ENCODE results near the gene LDHD. TPM values are rescaled to one million over a fixed set of nuclear protein-coding genes. Genes with fewer than 3 reads are reported as not detected.

LDHD gene
- total and polyA plus RNA-seq, 9 of the 15 experiments (the other 6 are each of a cell fraction or from before 2014, with no cell fraction given) = 0.19 to 0.86 (median 0.54) TPM; not detected in 3

- TF ChIP-seq TAF1 (IDR thresholded peaks at IDR 0.05; ENCODE audit: control insufficient read depth, extremely low read depth, insufficient read depth, low read length, severe bottlenecking) = no peak
- TF ChIP-seq ZNF316 (IDR thresholded peaks at IDR 0.05) = peak; percentile 86
- TF ChIP-seq MAFG (tag; conservative IDR thresholded peaks at IDR 0.05) = peak; percentile 84
- TF ChIP-seq CEBPB (tag; IDR thresholded peaks at IDR 0.05) = no peak
- no peak for TF ChIP-seq SNIP1 (IDR thresholded peaks at IDR 0.05; ENCODE audit: low read depth)
- no peak for TF ChIP-seq NCOA6 (IDR thresholded peaks at IDR 0.05)
- TF ChIP-seq ELF1 (tag; IDR thresholded peaks at IDR 0.05) = no peak
- peak; percentile 71 for TF ChIP-seq MAFF (IDR thresholded peaks at IDR 0.05; ENCODE audit: low read length)
- no peak for TF ChIP-seq CBX1 (IDR thresholded peaks at IDR 0.05; ENCODE audit: low read depth)
- no peak for TF ChIP-seq SNRNP70 (optimal IDR thresholded peaks at IDR 0.05; ENCODE audit: low read depth, low read length)
- TF ChIP-seq HDGF (IDR thresholded peaks at IDR 0.05) = no peak
- TF ChIP-seq, protein P1, sequence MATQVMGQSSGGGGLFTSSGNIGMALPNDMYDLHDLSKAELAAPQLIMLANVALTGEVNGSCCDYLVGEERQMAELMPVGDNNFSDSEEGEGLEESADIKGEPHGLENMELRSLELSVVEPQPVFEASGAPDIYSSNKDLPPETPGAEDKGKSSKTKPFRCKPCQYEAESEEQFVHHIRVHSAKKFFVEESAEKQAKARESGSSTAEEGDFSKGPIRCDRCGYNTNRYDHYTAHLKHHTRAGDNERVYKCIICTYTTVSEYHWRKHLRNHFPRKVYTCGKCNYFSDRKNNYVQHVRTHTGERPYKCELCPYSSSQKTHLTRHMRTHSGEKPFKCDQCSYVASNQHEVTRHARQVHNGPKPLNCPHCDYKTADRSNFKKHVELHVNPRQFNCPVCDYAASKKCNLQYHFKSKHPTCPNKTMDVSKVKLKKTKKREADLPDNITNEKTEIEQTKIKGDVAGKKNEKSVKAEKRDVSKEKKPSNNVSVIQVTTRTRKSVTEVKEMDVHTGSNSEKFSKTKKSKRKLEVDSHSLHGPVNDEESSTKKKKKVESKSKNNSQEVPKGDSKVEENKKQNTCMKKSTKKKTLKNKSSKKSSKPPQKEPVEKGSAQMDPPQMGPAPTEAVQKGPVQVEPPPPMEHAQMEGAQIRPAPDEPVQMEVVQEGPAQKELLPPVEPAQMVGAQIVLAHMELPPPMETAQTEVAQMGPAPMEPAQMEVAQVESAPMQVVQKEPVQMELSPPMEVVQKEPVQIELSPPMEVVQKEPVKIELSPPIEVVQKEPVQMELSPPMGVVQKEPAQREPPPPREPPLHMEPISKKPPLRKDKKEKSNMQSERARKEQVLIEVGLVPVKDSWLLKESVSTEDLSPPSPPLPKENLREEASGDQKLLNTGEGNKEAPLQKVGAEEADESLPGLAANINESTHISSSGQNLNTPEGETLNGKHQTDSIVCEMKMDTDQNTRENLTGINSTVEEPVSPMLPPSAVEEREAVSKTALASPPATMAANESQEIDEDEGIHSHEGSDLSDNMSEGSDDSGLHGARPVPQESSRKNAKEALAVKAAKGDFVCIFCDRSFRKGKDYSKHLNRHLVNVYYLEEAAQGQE (IDR thresholded peaks at IDR 0.05; ENCODE audit: borderline replicate concordance) = no peak; the same call in 1 of the 2 replicates
- TF ChIP-seq, protein P1 (CRISPR knock-in tag; IDR thresholded peaks at IDR 0.05; ENCODE audit: low read depth) = no peak
- no peak for TF ChIP-seq NFIC (IDR thresholded peaks at IDR 0.05)
- TF ChIP-seq, protein P2, sequence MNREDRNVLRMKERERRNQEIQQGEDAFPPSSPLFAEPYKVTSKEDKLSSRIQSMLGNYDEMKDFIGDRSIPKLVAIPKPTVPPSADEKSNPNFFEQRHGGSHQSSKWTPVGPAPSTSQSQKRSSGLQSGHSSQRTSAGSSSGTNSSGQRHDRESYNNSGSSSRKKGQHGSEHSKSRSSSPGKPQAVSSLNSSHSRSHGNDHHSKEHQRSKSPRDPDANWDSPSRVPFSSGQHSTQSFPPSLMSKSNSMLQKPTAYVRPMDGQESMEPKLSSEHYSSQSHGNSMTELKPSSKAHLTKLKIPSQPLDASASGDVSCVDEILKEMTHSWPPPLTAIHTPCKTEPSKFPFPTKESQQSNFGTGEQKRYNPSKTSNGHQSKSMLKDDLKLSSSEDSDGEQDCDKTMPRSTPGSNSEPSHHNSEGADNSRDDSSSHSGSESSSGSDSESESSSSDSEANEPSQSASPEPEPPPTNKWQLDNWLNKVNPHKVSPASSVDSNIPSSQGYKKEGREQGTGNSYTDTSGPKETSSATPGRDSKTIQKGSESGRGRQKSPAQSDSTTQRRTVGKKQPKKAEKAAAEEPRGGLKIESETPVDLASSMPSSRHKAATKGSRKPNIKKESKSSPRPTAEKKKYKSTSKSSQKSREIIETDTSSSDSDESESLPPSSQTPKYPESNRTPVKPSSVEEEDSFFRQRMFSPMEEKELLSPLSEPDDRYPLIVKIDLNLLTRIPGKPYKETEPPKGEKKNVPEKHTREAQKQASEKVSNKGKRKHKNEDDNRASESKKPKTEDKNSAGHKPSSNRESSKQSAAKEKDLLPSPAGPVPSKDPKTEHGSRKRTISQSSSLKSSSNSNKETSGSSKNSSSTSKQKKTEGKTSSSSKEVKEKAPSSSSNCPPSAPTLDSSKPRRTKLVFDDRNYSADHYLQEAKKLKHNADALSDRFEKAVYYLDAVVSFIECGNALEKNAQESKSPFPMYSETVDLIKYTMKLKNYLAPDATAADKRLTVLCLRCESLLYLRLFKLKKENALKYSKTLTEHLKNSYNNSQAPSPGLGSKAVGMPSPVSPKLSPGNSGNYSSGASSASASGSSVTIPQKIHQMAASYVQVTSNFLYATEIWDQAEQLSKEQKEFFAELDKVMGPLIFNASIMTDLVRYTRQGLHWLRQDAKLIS (CRISPR knock-in tag; IDR thresholded peaks at IDR 0.05) = 0 out of 2 replicates have a peak, but pooled peaks have one; percentile 26
- TF ChIP-seq GATA2 (CRISPR knock-in tag; IDR thresholded peaks at IDR 0.05) = no peak
- TF ChIP-seq, protein P3, sequence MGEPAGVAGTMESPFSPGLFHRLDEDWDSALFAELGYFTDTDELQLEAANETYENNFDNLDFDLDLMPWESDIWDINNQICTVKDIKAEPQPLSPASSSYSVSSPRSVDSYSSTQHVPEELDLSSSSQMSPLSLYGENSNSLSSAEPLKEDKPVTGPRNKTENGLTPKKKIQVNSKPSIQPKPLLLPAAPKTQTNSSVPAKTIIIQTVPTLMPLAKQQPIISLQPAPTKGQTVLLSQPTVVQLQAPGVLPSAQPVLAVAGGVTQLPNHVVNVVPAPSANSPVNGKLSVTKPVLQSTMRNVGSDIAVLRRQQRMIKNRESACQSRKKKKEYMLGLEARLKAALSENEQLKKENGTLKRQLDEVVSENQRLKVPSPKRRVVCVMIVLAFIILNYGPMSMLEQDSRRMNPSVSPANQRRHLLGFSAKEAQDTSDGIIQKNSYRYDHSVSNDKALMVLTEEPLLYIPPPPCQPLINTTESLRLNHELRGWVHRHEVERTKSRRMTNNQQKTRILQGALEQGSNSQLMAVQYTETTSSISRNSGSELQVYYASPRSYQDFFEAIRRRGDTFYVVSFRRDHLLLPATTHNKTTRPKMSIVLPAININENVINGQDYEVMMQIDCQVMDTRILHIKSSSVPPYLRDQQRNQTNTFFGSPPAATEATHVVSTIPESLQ (CRISPR knock-in tag; IDR thresholded peaks at IDR 0.05) = no peak
- TF ChIP-seq ZNF586 (CRISPR knock-in tag; conservative IDR thresholded peaks at IDR 0.05) = no peak
These were observed 53.6 kb downstream of the LDHD start (continued) for GRCh38 chr16:75062976-75063346.
